Astrocyte (in vitro differentiated cells and primary cell): ENCODE data around the gene MBP. TPM values are rescaled to one million over a fixed set of nuclear protein-coding genes. Genes with fewer than 3 reads are reported as not detected.

Experiments
- DNase-seq: peaks from one replicate; pipeline ENCODE4 v3.0.0-alpha.2; 2010; ENCODE audit warnings: low read depth
- FAIRE-seq: peaks from 2 replicates; lab custom pipeline; 2011; peaks lifted over from hg19 to GRCh38; lab: Jason Lieb, UNC
- H2AFZ ChIP-seq: 2 replicates; pipeline ENCODE4 v1.6.0; 2012; ENCODE audit warnings: low read depth, low read length, inconsistent platforms
- H3K27ac ChIP-seq: 2 replicates; pipeline ENCODE4 v1.5.1; 2011; ENCODE audit warnings: low read depth, low read length, inconsistent platforms
- H3K27me3 ChIP-seq: 2 replicates; pipeline ENCODE4 v1.6.0; 2011; ENCODE audit warnings: low read length, inconsistent platforms; ENCODE audit not compliant: insufficient read depth
- H3K36me3 ChIP-seq: 2 replicates; pipeline ENCODE4 v1.5.1; 2011; ENCODE audit warnings: low read length, inconsistent platforms; ENCODE audit not compliant: insufficient read depth
- H3K4me1 ChIP-seq: 2 replicates; pipeline ENCODE4 v1.5.1; 2011; ENCODE audit warnings: low read length, inconsistent platforms; ENCODE audit not compliant: insufficient read depth
- H3K4me2 ChIP-seq: 2 replicates; pipeline ENCODE4 v1.6.0; 2012; ENCODE audit warnings: low read length, inconsistent platforms
- H3K4me3 ChIP-seq: 2 replicates; pipeline ENCODE4 v1.5.1; 2011; ENCODE audit warnings: low read depth, mild to moderate bottlenecking, low read length, inconsistent platforms; ENCODE audit not compliant: insufficient read depth
- H3K79me2 ChIP-seq: 2 replicates; pipeline ENCODE4 v1.6.0; 2012; ENCODE audit warnings: mild to moderate bottlenecking, low read length, inconsistent platforms; ENCODE audit not compliant: insufficient read depth
- H3K9ac ChIP-seq: 2 replicates; pipeline ENCODE4 v1.6.0; 2012; ENCODE audit warnings: mild to moderate bottlenecking, low read length, inconsistent platforms
- H3K9me3 ChIP-seq: 2 replicates; pipeline ENCODE4 v1.5.1; 2012; ENCODE audit warnings: low read depth, mild to moderate bottlenecking, low read length, inconsistent platforms; ENCODE audit not compliant: insufficient read depth
- H4K20me1 ChIP-seq: 2 replicates; pipeline ENCODE4 v1.6.0; 2012; ENCODE audit warnings: low read length, inconsistent platforms; ENCODE audit not compliant: insufficient read depth
- H3K27ac Mint-ChIP-seq: one replicate; pipeline ENCODE4 v1.8.0; 2021; ENCODE audit warnings: mild to moderate bottlenecking, mixed read lengths; ENCODE audit not compliant: unreplicated experiment
- H3K27me3 Mint-ChIP-seq: one replicate; pipeline ENCODE4 v1.8.0; 2021; ENCODE audit warnings: low read depth, mixed read lengths; ENCODE audit not compliant: unreplicated experiment
- H3K36me3 Mint-ChIP-seq: one replicate; pipeline ENCODE4 v1.8.0; 2021; ENCODE audit warnings: low read depth, mixed read lengths; ENCODE audit not compliant: unreplicated experiment
- H3K4me1 Mint-ChIP-seq: one replicate; pipeline ENCODE4 v1.8.0; 2021; ENCODE audit warnings: low read depth, mixed read lengths; ENCODE audit not compliant: unreplicated experiment
- H3K4me3 Mint-ChIP-seq: one replicate; pipeline ENCODE4 v1.8.0; 2021; ENCODE audit warnings: mild to moderate bottlenecking, moderate library complexity, mixed read lengths; ENCODE audit not compliant: unreplicated experiment
- H3K9me3 Mint-ChIP-seq: one replicate; pipeline ENCODE4 v1.8.0; 2021; ENCODE audit warnings: mild to moderate bottlenecking, mixed read lengths; ENCODE audit not compliant: unreplicated experiment
- EZH2 ChIP-seq: IDR thresholded peaks from 2 replicates; pipeline ENCODE4 v1.6.1; 2012; ENCODE audit warnings: mild to moderate bottlenecking, low read length, inconsistent platforms; ENCODE audit not compliant: insufficient read depth
- total RNA-seq: library from RNA; stranded (reverse); gene quantifications from 2 replicates; pipeline ENCODE4 v1.2.1, GENCODE V29; 2021
- TF ChIP-seq, protein P1 (sequence below): IDR thresholded peaks from 2 replicates; pipeline ENCODE4 v1.5.1; 2011; ENCODE audit warnings: low read depth, mild to moderate bottlenecking, inconsistent platforms, low read length, moderate library complexity; ENCODE audit not compliant: insufficient read depth

The MBP gene
- total RNA-seq, 1 donor from 2014 or later: 11.4 TPM

DNA sequence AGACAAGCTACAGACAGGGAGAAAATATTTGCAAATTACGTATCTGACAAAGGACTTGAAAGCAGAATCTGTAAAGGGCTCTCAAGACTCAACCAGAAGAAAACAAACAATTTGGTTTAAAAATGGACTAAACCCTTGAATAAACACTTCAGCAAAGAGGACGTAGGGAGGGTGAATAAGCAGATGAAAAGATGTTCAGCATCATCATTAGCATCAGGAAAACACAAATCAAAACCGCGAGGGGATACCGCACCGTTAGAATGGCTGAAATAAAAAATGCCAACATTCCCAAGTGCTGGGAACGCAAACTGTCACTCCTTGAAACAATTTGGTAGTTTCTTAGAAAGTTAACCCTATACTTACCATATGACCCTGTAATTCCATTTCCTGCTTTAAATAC lies 136.7 kb downstream of the MBP start:
- Histone ChIP-seq H3K9me3 (no peaks in the 10 kb centered on the region), H3K4me3 (no peak overlapping the region), H3K27me3 (no peaks in the 10 kb centered on the region), H3K79me2 (no peaks in the 10 kb centered on the region), H3K4me1 (no peaks in the 10 kb centered on the region), H3K4me2 (no peak overlapping the region), H3K9ac (no peak overlapping the region), H3K36me3 (no peaks in the 10 kb centered on the region), H3K27ac (no peak overlapping the region), H2AFZ (no peak overlapping the region), H4K20me1 (no peaks in the 10 kb centered on the region)
- Mint-ChIP-seq H3K9me3 (no peaks in the 10 kb centered on the region), H3K27me3 (peaks cover 15% of the 10 kb centered on the region), H3K4me1 (no peaks in the 10 kb centered on the region), H3K36me3 (no peaks in the 10 kb centered on the region), H3K4me3 (no peak overlapping the region), H3K27ac (no peak overlapping the region)
- DNase-seq: no peak
- FAIRE-seq: no peak
- TF ChIP-seq EZH2: no peak
- TF ChIP-seq, protein P1, sequence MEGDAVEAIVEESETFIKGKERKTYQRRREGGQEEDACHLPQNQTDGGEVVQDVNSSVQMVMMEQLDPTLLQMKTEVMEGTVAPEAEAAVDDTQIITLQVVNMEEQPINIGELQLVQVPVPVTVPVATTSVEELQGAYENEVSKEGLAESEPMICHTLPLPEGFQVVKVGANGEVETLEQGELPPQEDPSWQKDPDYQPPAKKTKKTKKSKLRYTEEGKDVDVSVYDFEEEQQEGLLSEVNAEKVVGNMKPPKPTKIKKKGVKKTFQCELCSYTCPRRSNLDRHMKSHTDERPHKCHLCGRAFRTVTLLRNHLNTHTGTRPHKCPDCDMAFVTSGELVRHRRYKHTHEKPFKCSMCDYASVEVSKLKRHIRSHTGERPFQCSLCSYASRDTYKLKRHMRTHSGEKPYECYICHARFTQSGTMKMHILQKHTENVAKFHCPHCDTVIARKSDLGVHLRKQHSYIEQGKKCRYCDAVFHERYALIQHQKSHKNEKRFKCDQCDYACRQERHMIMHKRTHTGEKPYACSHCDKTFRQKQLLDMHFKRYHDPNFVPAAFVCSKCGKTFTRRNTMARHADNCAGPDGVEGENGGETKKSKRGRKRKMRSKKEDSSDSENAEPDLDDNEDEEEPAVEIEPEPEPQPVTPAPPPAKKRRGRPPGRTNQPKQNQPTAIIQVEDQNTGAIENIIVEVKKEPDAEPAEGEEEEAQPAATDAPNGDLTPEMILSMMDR: no peak

DNA sequence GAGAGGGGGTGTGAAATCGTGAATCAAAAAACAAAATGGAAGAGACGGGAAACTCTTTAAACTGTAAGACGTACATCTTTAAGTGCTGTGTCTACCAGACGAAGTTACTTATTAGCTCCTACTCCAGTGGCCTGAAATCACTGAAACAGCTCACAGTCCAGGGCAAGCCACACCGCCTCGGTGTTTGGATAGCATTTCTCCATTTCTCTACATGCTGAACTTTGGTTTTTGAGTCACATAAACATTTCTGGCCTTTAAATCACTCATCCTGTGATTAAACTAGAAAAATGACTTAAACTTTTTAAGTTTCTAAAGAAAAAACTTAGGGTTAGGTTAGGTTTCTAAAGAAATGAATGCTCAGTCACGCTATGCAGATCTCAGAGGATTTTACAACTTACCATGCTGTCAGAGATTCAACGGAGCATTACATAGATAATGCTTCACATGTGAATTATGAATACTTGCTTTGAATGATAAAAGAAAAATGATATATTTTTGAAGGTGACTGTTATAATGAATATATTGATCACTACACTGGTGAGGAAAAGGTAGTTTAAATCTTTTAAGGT lies 138.4 kb downstream of the MBP start:
- H3K4me3 Mint-ChIP-seq: no peak overlapping the region
- no peaks in the 10 kb centered on the region for H3K79me2 ChIP-seq
- H3K36me3 Mint-ChIP-seq: no peaks in the 10 kb centered on the region
- H3K27me3 ChIP-seq: no peaks in the 10 kb centered on the region
- no peaks in the 10 kb centered on the region for H3K9me3 Mint-ChIP-seq
- no peaks in the 10 kb centered on the region for H3K36me3 ChIP-seq
- H3K4me1 ChIP-seq: no peaks in the 10 kb centered on the region
- DNase-seq (no peak), FAIRE-seq (no peak)
- no peak overlapping the region for H3K4me2 ChIP-seq
- no peaks in the 10 kb centered on the region for H3K4me1 Mint-ChIP-seq
- no peaks in the 10 kb centered on the region for H3K9me3 ChIP-seq
- TF ChIP-seq, protein P1: no peak
- no peak for TF ChIP-seq EZH2
- no peak overlapping the region for H3K27ac ChIP-seq
- no peak overlapping the region for H3K4me3 ChIP-seq
- H3K9ac ChIP-seq: no peak overlapping the region
- H3K27ac Mint-ChIP-seq: no peak overlapping the region
- H3K27me3 Mint-ChIP-seq: peaks cover 18% of the 10 kb centered on the region
- no peak overlapping the region for H2AFZ ChIP-seq
- no peaks in the 10 kb centered on the region for H4K20me1 ChIP-seq

DNA sequence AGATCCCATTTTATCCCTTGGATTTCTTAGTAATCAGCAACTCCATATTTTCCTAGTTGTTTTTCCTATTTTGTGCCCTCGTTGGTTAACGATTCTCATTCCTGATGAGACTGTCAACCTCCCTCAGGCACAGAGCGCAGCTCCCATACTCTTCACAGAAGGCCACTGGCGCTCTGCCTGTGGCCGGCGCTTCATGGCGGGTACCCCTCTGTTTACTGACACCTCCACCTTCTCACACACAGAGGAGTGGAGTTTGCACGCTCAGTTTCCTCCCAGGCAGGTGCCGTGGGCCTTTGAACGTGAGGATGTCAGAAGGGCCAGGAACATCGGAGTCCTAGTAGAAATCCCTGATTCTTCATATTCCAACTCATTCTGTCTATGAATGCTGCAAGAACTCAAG lies 139.0 kb downstream of the MBP start:
- H3K27me3 Mint-ChIP-seq: peaks cover 16% of the 10 kb centered on the region
- TF ChIP-seq EZH2: no peak
- TF ChIP-seq, protein P1: no peak
- no peaks in the 10 kb centered on the region for H3K9me3 Mint-ChIP-seq
- H3K4me2 ChIP-seq: no peak overlapping the region
- no peak for FAIRE-seq
- no peaks in the 10 kb centered on the region for H3K36me3 ChIP-seq
- H3K27me3 ChIP-seq: no peaks in the 10 kb centered on the region
- H3K4me1 ChIP-seq: no peaks in the 10 kb centered on the region
- H3K9ac ChIP-seq: no peak overlapping the region
- no peak overlapping the region for H3K27ac Mint-ChIP-seq
- H4K20me1 ChIP-seq: no peaks in the 10 kb centered on the region
- H3K27ac ChIP-seq: no peak overlapping the region
- H2AFZ ChIP-seq: no peak overlapping the region
- no peaks in the 10 kb centered on the region for H3K79me2 ChIP-seq
- no peak overlapping the region for H3K4me3 ChIP-seq
- H3K4me1 Mint-ChIP-seq: no peaks in the 10 kb centered on the region
- no peak overlapping the region for H3K4me3 Mint-ChIP-seq
- H3K9me3 ChIP-seq: no peaks in the 10 kb centered on the region
- H3K36me3 Mint-ChIP-seq: no peaks in the 10 kb centered on the region
- DNase-seq: no peak
